Measurements from ENCODE around the gene SPRY1. TPM values are rescaled to one million over a fixed set of nuclear protein-coding genes. Genes with fewer than 3 reads are reported as not detected.

SPRY1 gene
- total RNA-seq, 2 donors from 2014 or later, result 67.5 to 90.2 TPM

GRCh38 chr4:123353656-123354055 is 42.9 kb upstream of the SPRY1 start:
- TF ChIP-seq CTCF (IDR thresholded peaks at IDR 0.05), result no peak
- TF ChIP-seq POLR2A (IDR thresholded peaks at IDR 0.05), result no peak
- no peak for TF ChIP-seq POLR2AphosphoS5 (IDR thresholded peaks at IDR 0.05)
- 79% methylated on average over 6 of the region's 6 CpGs for WGBS
- Histone ChIP-seq H3K9me3 (no peaks in the 10 kb centered on the region), H3K4me3 (no peak overlapping the region), H3K27me3 (replicated peaks; ENCODE audit: insufficient read depth) (no peaks in the 10 kb centered on the region), H3K27ac (peak overlapping the region in 1 of 2 donors; percentile 19), H3K4me1 (replicated peaks) (no peaks in the 10 kb centered on the region), H3K36me3 (no peaks in the 10 kb centered on the region)
- intact Hi-C loops (cut with DNase I), result no loop called here
- no peak for DNase-seq (ENCODE audit: low spot score)

GRCh38 chr4:123354701-123355100 is 41.9 kb upstream of the SPRY1 start:
- Histone ChIP-seq H3K4me1 (replicated peaks) (no peaks in the 10 kb centered on the region), H3K4me3 (no peak overlapping the region), H3K27ac (no peak overlapping the region), H3K36me3 (no peaks in the 10 kb centered on the region), H3K9me3 (no peaks in the 10 kb centered on the region), H3K27me3 (replicated peaks; ENCODE audit: insufficient read depth) (no peaks in the 10 kb centered on the region)
- intact Hi-C loops (cut with DNase I), result no loop called here
- DNase-seq (ENCODE audit: low spot score), result no peak
- TF ChIP-seq POLR2A (IDR thresholded peaks at IDR 0.05) (no peak), CTCF (IDR thresholded peaks at IDR 0.05) (no peak), POLR2AphosphoS5 (IDR thresholded peaks at IDR 0.05) (no peak)
- 94% methylated on average over 5 of the region's 5 CpGs for WGBS

GRCh38 chr4:123356921-123357320 is 39.7 kb upstream of the SPRY1 start:
- no peak for TF ChIP-seq POLR2AphosphoS5 (IDR thresholded peaks at IDR 0.05)
- H3K36me3 ChIP-seq, result no peaks in the 10 kb centered on the region
- H3K4me3 ChIP-seq, result no peak overlapping the region
- DNase-seq (ENCODE audit: low spot score), result no peak
- H3K4me1 ChIP-seq (replicated peaks), result no peaks in the 10 kb centered on the region
- intact Hi-C loops (cut with DNase I), result no loop called here
- WGBS, result 86% methylated on average over 7 of the region's 7 CpGs
- no peaks in the 10 kb centered on the region for H3K27me3 ChIP-seq (replicated peaks; ENCODE audit: insufficient read depth)
- H3K27ac ChIP-seq, result no peak overlapping the region
- no peaks in the 10 kb centered on the region for H3K9me3 ChIP-seq

- no peak overlapping the region for H3K27ac ChIP-seq
Measured at GRCh38 chr4:123359449-123360315, 36.9 kb upstream of the SPRY1 start.

More at GRCh38 chr4:123359449-123360315, 36.9 kb upstream of the SPRY1 start:
- intact Hi-C loops (cut with DNase I), result no loop called here
- H3K9me3 ChIP-seq, result no peaks in the 10 kb centered on the region
- TF ChIP-seq CTCF (IDR thresholded peaks at IDR 0.05) (no peak), POLR2AphosphoS5 (IDR thresholded peaks at IDR 0.05) (no peak), POLR2A (IDR thresholded peaks at IDR 0.05) (no peak)
- no peak for DNase-seq (ENCODE audit: low spot score)
- H3K4me1 ChIP-seq (replicated peaks), result no peaks in the 10 kb centered on the region
- WGBS, result 68% methylated on average over 5 of the region's 5 CpGs
- H3K27me3 ChIP-seq (replicated peaks; ENCODE audit: insufficient read depth), result no peaks in the 10 kb centered on the region
- no peak overlapping the region for H3K4me3 ChIP-seq
- H3K36me3 ChIP-seq, result no peaks in the 10 kb centered on the region
